ENCODE results near the gene OSBPL5. TPM values are rescaled to one million over a fixed set of nuclear protein-coding genes. Genes with fewer than 3 reads are reported as not detected.

Gene OSBPL5
- total RNA-seq, 3 donors from 2014 or later (not counting 1 experiment from before 2014, with no cell fraction given) = 375 to 522 (median 377) TPM

GRCh38 chr11:3093281-3094191 lies 71.6 kb downstream of the OSBPL5 start:
- Histone ChIP-seq H3K4me1 (ENCODE audit: control insufficient read depth, insufficient read depth, low read length) (peaks cover 13% of the 10 kb centered on the region), H3K9me3 (ENCODE audit: control insufficient read depth, insufficient read depth, low read length) (no peaks in the 10 kb centered on the region), H3K27ac (ENCODE audit: low read length) (no peak overlapping the region), H3K4me3 (ENCODE audit: low read length) (no peak overlapping the region), H3K36me3 (ENCODE audit: control insufficient read depth, insufficient read depth, low read length) (peaks cover 68% of the 10 kb centered on the region), H3K27me3 (ENCODE audit: control insufficient read depth, insufficient read depth, low read length) (no peaks in the 10 kb centered on the region)
- WGBS (ENCODE audit: insufficient coverage) = 90% methylated on average over 36 of the region's 36 CpGs
- peak overlapping the region; percentile 50 to 63 for H3K27ac Mint-ChIP-seq
- H3K27me3 Mint-ChIP-seq (ENCODE audit: low read depth in 2 of 2) = no peaks in the 10 kb centered on the region
- intact Hi-C loops (cut with micrococcal nuclease) = loop anchor here (2.0 kb wide), 1 partner anchor 561 kb away; no protein-coding TSS in a partner anchor
- H3K4me3 Mint-ChIP-seq = no peak overlapping the region
- ATAC-seq = no peak
- DNase-seq = no peak
- peaks cover 10 to 29% of the 10 kb centered on the region in 2 donors for H3K4me1 Mint-ChIP-seq
- no peak for TF ChIP-seq CTCF (IDR thresholded peaks at IDR 0.05)
- peaks cover 7% of the 10 kb centered on the region for H3K36me3 Mint-ChIP-seq
- no peaks in the 10 kb centered on the region for H3K9me3 Mint-ChIP-seq

DNA sequence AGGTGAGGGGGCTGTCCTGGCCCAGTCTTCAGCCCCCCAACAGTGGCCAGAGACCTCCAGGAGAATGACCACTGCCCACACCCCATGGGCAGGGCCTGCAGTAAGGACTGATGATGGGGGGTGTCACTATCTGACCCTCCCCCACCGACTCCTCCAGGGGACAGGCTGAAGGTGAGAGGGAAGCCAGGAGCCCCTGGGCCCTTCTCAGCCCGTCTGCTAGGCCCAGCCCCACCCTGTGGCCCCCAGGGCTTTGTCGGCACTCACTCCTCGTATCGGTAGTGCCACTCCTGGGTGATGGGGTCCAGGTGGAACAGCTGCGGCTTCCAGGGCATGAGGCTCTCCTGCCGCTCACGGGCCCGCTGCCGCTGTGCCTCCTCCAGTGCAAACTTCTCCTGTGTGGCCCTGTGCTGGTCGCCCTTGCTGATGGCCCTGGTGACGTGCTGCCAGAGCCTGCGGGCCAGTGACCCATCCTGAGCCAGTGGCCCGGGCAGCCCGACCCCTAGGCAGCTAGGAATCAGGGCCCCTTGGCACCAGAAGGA lies 72.4 kb downstream of the OSBPL5 start:
- Histone ChIP-seq H3K4me3 (ENCODE audit: low read length) (no peak overlapping the region), H3K27ac (ENCODE audit: low read length) (no peak overlapping the region), H3K4me1 (ENCODE audit: control insufficient read depth, insufficient read depth, low read length) (peaks cover 10% of the 10 kb centered on the region), H3K36me3 (ENCODE audit: control insufficient read depth, insufficient read depth, low read length) (peaks cover 75% of the 10 kb centered on the region), H3K27me3 (ENCODE audit: control insufficient read depth, insufficient read depth, low read length) (no peaks in the 10 kb centered on the region), H3K9me3 (ENCODE audit: control insufficient read depth, insufficient read depth, low read length) (no peaks in the 10 kb centered on the region)
- intact Hi-C loops (cut with micrococcal nuclease) = loop anchor here (2.0 kb wide), 1 partner anchor 560 kb away; no protein-coding TSS in a partner anchor
- no peak overlapping the region for H3K4me3 Mint-ChIP-seq
- DNase-seq = no peak
- peaks cover 5 to 29% of the 10 kb centered on the region in 2 donors for H3K4me1 Mint-ChIP-seq
- H3K27me3 Mint-ChIP-seq (ENCODE audit: low read depth in 2 of 2) = no peaks in the 10 kb centered on the region
- 87% methylated on average over 15 of the region's 15 CpGs for WGBS (ENCODE audit: insufficient coverage)
- H3K9me3 Mint-ChIP-seq = no peaks in the 10 kb centered on the region
- no peak for ATAC-seq
- no peak overlapping the region for H3K27ac Mint-ChIP-seq
- peaks cover 7% of the 10 kb centered on the region for H3K36me3 Mint-ChIP-seq
- no peak for TF ChIP-seq CTCF (IDR thresholded peaks at IDR 0.05)

DNA sequence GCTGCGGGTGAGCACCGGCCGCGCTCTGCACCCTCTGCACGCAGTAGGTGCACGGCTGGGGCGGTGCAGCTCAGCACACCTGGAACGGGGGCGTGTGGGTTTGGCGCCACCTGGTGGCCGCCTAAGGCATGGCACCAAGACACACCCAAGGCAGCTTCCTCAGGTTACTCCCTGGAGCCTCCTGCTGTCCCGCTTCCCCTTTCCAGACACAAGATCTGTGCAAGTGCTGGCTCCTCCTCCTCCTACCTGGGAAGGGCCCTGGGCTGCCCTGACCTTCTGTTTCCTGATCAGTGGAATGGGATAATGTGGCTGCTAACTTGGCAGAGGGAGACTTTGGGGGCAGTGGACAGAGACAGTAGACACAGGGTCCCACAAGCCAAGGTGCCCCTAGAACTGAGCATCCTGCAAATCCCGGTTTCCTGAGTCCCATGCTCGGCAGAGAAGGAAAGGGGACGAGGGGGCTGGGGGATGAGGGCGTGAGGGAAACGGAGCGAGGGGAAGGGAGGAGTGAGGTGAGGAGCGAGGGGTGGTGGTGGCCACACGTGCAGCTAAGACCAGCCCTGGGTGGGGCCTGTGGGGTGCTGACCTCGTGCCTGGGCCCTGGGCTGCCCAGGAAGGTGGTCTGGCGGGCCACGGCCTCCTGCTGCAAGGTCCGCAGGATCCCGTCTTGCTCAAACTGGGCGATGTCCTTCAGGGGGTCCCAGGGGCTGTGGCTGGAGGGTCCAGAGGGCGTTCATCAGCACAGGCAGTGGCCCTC lies 73.1 kb downstream of the OSBPL5 start:
- no peaks in the 10 kb centered on the region for H3K27me3 Mint-ChIP-seq (ENCODE audit: low read depth in 2 of 2)
- Histone ChIP-seq H3K4me3 (ENCODE audit: low read length) (no peak overlapping the region), H3K27ac (ENCODE audit: low read length) (no peak overlapping the region), H3K27me3 (ENCODE audit: control insufficient read depth, insufficient read depth, low read length) (no peaks in the 10 kb centered on the region), H3K36me3 (ENCODE audit: control insufficient read depth, insufficient read depth, low read length) (peaks cover 71% of the 10 kb centered on the region), H3K4me1 (ENCODE audit: control insufficient read depth, insufficient read depth, low read length) (peaks cover 10% of the 10 kb centered on the region), H3K9me3 (ENCODE audit: control insufficient read depth, insufficient read depth, low read length) (no peaks in the 10 kb centered on the region)
- no peak overlapping the region for H3K4me3 Mint-ChIP-seq
- intact Hi-C loops (cut with micrococcal nuclease) = loop anchor here (2.0 kb wide), 3 partner anchors 55 to 559 kb away; no protein-coding TSS in a partner anchor
- peak overlapping the region in 1 of 2 donors; percentile 22 for H3K27ac Mint-ChIP-seq
- no peaks in the 10 kb centered on the region for H3K9me3 Mint-ChIP-seq
- ATAC-seq = peak; percentile 80 to 89 (median 80)
- WGBS (ENCODE audit: insufficient coverage) = 42% methylated on average over 27 of the region's 27 CpGs
- peak; percentile 98 for TF ChIP-seq CTCF (IDR thresholded peaks at IDR 0.05)
- peaks cover 0 to 23% of the 10 kb centered on the region in 2 donors for H3K4me1 Mint-ChIP-seq
- DNase-seq = peak; percentile 66 to 86
- peaks cover 7% of the 10 kb centered on the region for H3K36me3 Mint-ChIP-seq
